K562 (cell line): ENCODE results near the gene CHODL. TPM values are rescaled to one million over a fixed set of nuclear protein-coding genes. Genes with fewer than 3 reads are reported as not detected.

ENCODE experiments used
- ATAC-seq: fragments of 200-7000 bp; cut with Tn5 transposase; 3 replicates; pipeline ENCODE4 v1.9.1; 2020; ENCODE audit warnings: moderate library complexity
- BruUV-seq: library from RNA; stranded (reverse); fragments of 400-500 nt; replicated peaks from 2 replicates; lab custom pipeline; 2021; lab: Mats Ljungman, UMichigan
- CTCF ChIA-PET: fragments of 300-600 bp; formaldehyde crosslinking; extraction: SDS; loops from one replicate; lab custom pipeline; 2021; ENCODE audit warnings: low intra/inter-chr PET ratio; lab: Yijun Ruan, JAX
- POLR2A ChIA-PET: fragments of 300-600, 350-650 bp; sonication (Branson Sonifier 250); formaldehyde crosslinking; extraction: SDS; loops from one replicate; lab custom pipeline; 2021; ENCODE audit warnings: antibody characterized with exemption, inconsistent platforms; lab: Yijun Ruan, JAX
- DNase-seq, 4 experiments: peaks; one replicate each; pipeline versions ENCODE4 v3.0.0 to v3.0.0-alpha.2; 2011 to 2018; ENCODE audit warnings: low spot score in 3 of 4, mixed read lengths in 3 of 4; ENCODE audit errors: extremely low read depth in 1 of 4
- FAIRE-seq: peaks from 2 replicates; lab custom pipeline; 2011; peaks lifted over from hg19 to GRCh38; lab: Jason Lieb, UNC
- H2AFZ ChIP-seq: 2 replicates; pipeline ENCODE4 v1.6.0; 2011; ENCODE audit warnings: low read depth, low read length, control low read depth, inconsistent platforms
- H3K27ac ChIP-seq: fragments of 200-600 bp; 3 replicates; pipeline ENCODE4 v1.8.0; 2011; ENCODE audit warnings: low read depth, mild to moderate bottlenecking, control low read depth, inconsistent platforms, low read length, moderate library complexity, mixed read lengths; ENCODE audit errors: extremely low read depth
- H3K27me3 ChIP-seq, 2 experiments: fragments of 300-600 bp in 1 of 2; 2 replicates in 1 of 2; 3 replicates in 1 of 2; pipeline versions ENCODE4 v1.6.0 to v1.8.0; 2011; ENCODE audit warnings: inconsistent platforms in 2 of 2, low read length in 2 of 2, mild to moderate bottlenecking in 1 of 2, mixed read lengths in 1 of 2, moderate library complexity in 1 of 2; ENCODE audit not compliant: control insufficient read depth in 2 of 2, insufficient read depth in 2 of 2
- H3K36me3 ChIP-seq: fragments of 300-600 bp; 3 replicates; pipeline ENCODE4 v1.8.0; 2011; ENCODE audit warnings: mild to moderate bottlenecking, low read length, inconsistent platforms; ENCODE audit not compliant: control insufficient read depth, insufficient read depth
- H3K4me1 ChIP-seq, 2 experiments: fragments of 200-600 bp in 1 of 2; replicated peaks in 1 of 2; 2 replicates in 1 of 2; 3 replicates in 1 of 2; pipeline versions ENCODE4 v1.5.1 to v1.8.0; 2011; ENCODE audit warnings: inconsistent platforms in 2 of 2, low read length in 2 of 2, mild to moderate bottlenecking in 1 of 2, mixed read lengths in 1 of 2, moderate library complexity in 1 of 2; ENCODE audit not compliant: control insufficient read depth in 2 of 2, insufficient read depth in 2 of 2
- H3K4me2 ChIP-seq: 2 replicates; pipeline ENCODE4 v1.6.1; 2011; ENCODE audit warnings: low read length, control low read depth, inconsistent platforms, mixed read lengths; ENCODE audit not compliant: insufficient read depth
- H3K4me3 ChIP-seq: fragments of 200-600 bp; sonication (generic), shearing (Covaris generic); 2 replicates; pipeline ENCODE4 v1.5.1; 2016; ENCODE audit warnings: control low read depth, inconsistent platforms
- H3K79me2 ChIP-seq: fragments of 200-600 bp; 3 replicates; pipeline ENCODE4 v1.8.0; 2011; ENCODE audit warnings: low read length, inconsistent platforms; ENCODE audit not compliant: control insufficient read depth, insufficient read depth
- H3K9ac ChIP-seq, 2 experiments: 2 replicates each; pipeline versions ENCODE4 v1.6.0 to v1.6.1; 2011; ENCODE audit warnings: low read depth in 2 of 2, low read length in 2 of 2, control low read depth in 1 of 2, inconsistent platforms in 1 of 2, mild to moderate bottlenecking in 1 of 2, mixed read lengths in 1 of 2; ENCODE audit not compliant: insufficient read depth in 1 of 2
- H3K9me1 ChIP-seq: one replicate; pipeline ENCODE4 v1.6.0; 2011; ENCODE audit warnings: inconsistent platforms, mild to moderate bottlenecking, low read length, moderate library complexity; ENCODE audit not compliant: control insufficient read depth, insufficient read depth
- H3K9me3 ChIP-seq: replicated peaks from 2 replicates; pipeline ENCODE4 v1.5.1; 2011; ENCODE audit warnings: low read depth, low read length, inconsistent platforms; ENCODE audit not compliant: control insufficient read depth, insufficient read depth
- H4K20me1 ChIP-seq: replicated peaks from 2 replicates; pipeline ENCODE4 v1.6.1; 2011; ENCODE audit warnings: low read length, inconsistent platforms, mixed read lengths; ENCODE audit not compliant: control insufficient read depth, insufficient read depth
- AFF1 ChIP-seq, 2 experiments: fragments of 450-650 bp; IDR thresholded peaks; 2 replicates each; pipeline ENCODE4 v1.6.1; 2018; ENCODE audit warnings: mild to moderate bottlenecking in 2 of 2, low read depth in 1 of 2; ENCODE audit not compliant: partially characterized antibody in 2 of 2
- BRCA1 ChIP-seq, 2 experiments: fragments of 450-650 bp in 1 of 2; sonication (generic) in 1 of 2; formaldehyde crosslinking in 1 of 2; IDR thresholded peaks; 2 replicates each; pipeline versions ENCODE4 v1.5.0 to v1.6.1; 2017 to 2020; ENCODE audit warnings: mild to moderate bottlenecking in 1 of 2, missing genetic modification reagents in 1 of 2
- DLX4 ChIP-seq: fragments of 250-450 bp; sonication (Bioruptor Pico); IDR thresholded peaks from 2 replicates; pipeline ENCODE4 v1.6.1; 2021; ENCODE audit warnings: mild to moderate bottlenecking
- ETV1 ChIP-seq: fragments of 450-650 bp; conservative IDR thresholded peaks from 2 replicates; pipeline ENCODE4 v1.6.1; 2016; ENCODE audit warnings: missing genetic modification characterization, control low read depth, low read depth, missing compliant biosample characterization
- LARP7 ChIP-seq: fragments of 450-650 bp; IDR thresholded peaks from 2 replicates; pipeline ENCODE4 v1.6.1; 2016
- NKRF ChIP-seq: fragments of 450-650 bp; IDR thresholded peaks from 2 replicates; pipeline ENCODE4 v1.6.1; 2016; ENCODE audit warnings: borderline replicate concordance
- POLR2H ChIP-seq: IDR thresholded peaks from 2 replicates; pipeline ENCODE4 v1.6.1; 2016; ENCODE audit warnings: missing genetic modification characterization, low read depth, mild to moderate bottlenecking, control low read depth, missing compliant biosample characterization, moderate library complexity
- RREB1 ChIP-seq: fragments of 250-450 bp; sonication (Bioruptor Pico); IDR thresholded peaks from 2 replicates; pipeline ENCODE4 v1.4.0; 2020
- SRF ChIP-seq, 2 experiments: fragments of 250-450, 450-650 bp in 1 of 2; sonication (Bioruptor Pico) in 1 of 2; sonication (generic) in 1 of 2; formaldehyde crosslinking; IDR thresholded peaks; 2 replicates each; pipeline versions ENCODE4 v1.5.0 to v1.5.1; 2020 to 2022; ENCODE audit warnings: mild to moderate bottlenecking in 1 of 2, missing genetic modification reagents in 1 of 2
- WGBS: fragments of 100-300 bp; shearing (Covaris generic); methylation state at CpG from one replicate; pipeline ENCODE4 v1.1.6; 2016; ENCODE audit warnings: low coverage, mixed read lengths; ENCODE audit not compliant: insufficient coverage; ENCODE audit errors: missing lambda C conversion rate; 5-methylcytosine and 5-hydroxymethylcytosine counted together
- in situ Hi-C: fragments of 300-500 bp; cut with MboI; formaldehyde crosslinking; loops from 4 replicates; pipeline ENCODE4 v1.15.0; 2018; ENCODE audit warnings: inconsistent platforms, mixed read lengths
- intact Hi-C: fragments of 100-400 bp; cut with micrococcal nuclease; formaldehyde crosslinking; loops from 2 replicates; pipeline ENCODE4 v1.14.2; 2022
- polyA plus RNA-seq, 8 experiments: library from polyadenylated mRNA; depleted of rRNA in 4 of 8; stranded (reverse) in 5 of 8; unstranded in 3 of 8; fragments of >200 nt; fragmentation: Nextera tagmentation in 2 of 8; fragmentation: Illumina TruSeq in 1 of 8; extraction: Ambion mirVana in 2 of 8; extraction: Trizol in 1 of 8; gene quantifications; 2 replicates each; pipeline versions ENCODE4 v1.2.1 to v1.2.3, GENCODE V29; 2011 to 2014; ENCODE audit warnings: inconsistent platforms in 1 of 8, missing spikeins in 1 of 8
- total RNA-seq, 7 experiments: library from RNA; depleted of rRNA in 6 of 7; stranded (reverse); fragments of >200 nt in 6 of 7; fragmentation: Illumina TruSeq in 2 of 7; extraction: Trizol in 2 of 7; gene quantifications; 2 replicates each; pipeline versions ENCODE4 v1.2.1 to v1.2.3, GENCODE V29; 2011 to 2021; ENCODE audit warnings: low replicate concordance in 1 of 7

Gene CHODL
- total and polyA plus RNA-seq, 9 of the 15 experiments (the other 6 are each of a cell fraction or from before 2014, with no cell fraction given), result not detected

GRCh38 chr21:18245464-18245967 is 883 bp downstream of the CHODL start:
- in situ Hi-C loops (no loop called here), intact Hi-C loops (no loop called here)
- no TSS peak for BruUV-seq
- Histone ChIP-seq H3K9ac (no peak overlapping the region), H3K4me3 (no peak overlapping the region), H3K27ac (no peak overlapping the region), H3K36me3 (no peaks in the 10 kb centered on the region), H3K79me2 (no peaks in the 10 kb centered on the region), H3K9me3 (no peaks in the 10 kb centered on the region), H3K27me3 (no peaks in the 10 kb centered on the region), H2AFZ (no peak overlapping the region), H3K4me1 (no peaks in the 10 kb centered on the region), H4K20me1 (no peaks in the 10 kb centered on the region), H3K4me2 (no peak overlapping the region), H3K9me1 (no peaks in the 10 kb centered on the region)
- WGBS, result 6% methylated on average over 18 of the region's 22 CpGs
- DNase-seq (no peak), FAIRE-seq (no peak), ATAC-seq (no peak)
- ChIA-PET POLR2A (interaction anchor here (0.7 kb wide), 1 partner anchor 35 kb away, joined by 3 read pairs; no protein-coding TSS in a partner anchor), CTCF (no interaction called here)
- TF ChIP-seq LARP7 (no peak), RREB1 (CRISPR knock-in tag) (no peak), AFF1 (IDR thresholded peaks at IDR 0.05; ENCODE audit: low read depth in 1 of 2, partially characterized antibody in 2 of 2) (no peak), BRCA1 (IDR thresholded peaks at IDR 0.05) (no peak), BRCA1 (CRISPR knock-in tag; IDR thresholded peaks at IDR 0.05) (no peak), NKRF (no peak), SRF (CRISPR knock-in tag; IDR thresholded peaks at IDR 0.05) (no peak), ETV1 (tag) (no peak), POLR2H (tag) (no peak), DLX4 (no peak)
